ENCODE results near the gene GADD45GIP1.

GRCh38 chr19:12913851-12914690, 43.0 kb downstream of the GADD45GIP1 start:
- TF ChIP-seq REST (IDR thresholded peaks at IDR 0.05; ENCODE audit: low read depth) = no peak
- no peak for TF ChIP-seq YY1 (IDR thresholded peaks at IDR 0.05; ENCODE audit: extremely low read depth, insufficient replicate concordance, low read depth, low read length)
- no peak for TF ChIP-seq CTCF (IDR thresholded peaks at IDR 0.05 in 2 of 3, conservative IDR thresholded peaks at IDR 0.05 in 1 of 3; ENCODE audit: borderline replicate concordance in 1 of 3, insufficient read depth in 1 of 3, low read depth in 2 of 3, low read length in 2 of 3)
- TF ChIP-seq POLR2A (IDR thresholded peaks at IDR 0.05; ENCODE audit: borderline replicate concordance, extremely low read depth, insufficient read depth, insufficient read length) = no peak
- TF ChIP-seq ZBTB33 (IDR thresholded peaks at IDR 0.05; ENCODE audit: extremely low read depth, insufficient replicate concordance, low read length) = no peak
- TF ChIP-seq EZH2 (IDR thresholded peaks at IDR 0.05) = no peak
- no peak for TF ChIP-seq ZNF274 (IDR thresholded peaks at IDR 0.05; ENCODE audit: low read depth, low read length)
- no peak for TF ChIP-seq TCF7L2 (IDR thresholded peaks at IDR 0.05; ENCODE audit: borderline replicate concordance, extremely low read depth, insufficient read depth, insufficient read length)
- TF ChIP-seq MAX (IDR thresholded peaks at IDR 0.05) = no peak
- no peak for TF ChIP-seq POLR2AphosphoS5 (IDR thresholded peaks at IDR 0.05; ENCODE audit: low read depth, low read length)
